Measurements from ENCODE around the gene EFL1.

DNA sequence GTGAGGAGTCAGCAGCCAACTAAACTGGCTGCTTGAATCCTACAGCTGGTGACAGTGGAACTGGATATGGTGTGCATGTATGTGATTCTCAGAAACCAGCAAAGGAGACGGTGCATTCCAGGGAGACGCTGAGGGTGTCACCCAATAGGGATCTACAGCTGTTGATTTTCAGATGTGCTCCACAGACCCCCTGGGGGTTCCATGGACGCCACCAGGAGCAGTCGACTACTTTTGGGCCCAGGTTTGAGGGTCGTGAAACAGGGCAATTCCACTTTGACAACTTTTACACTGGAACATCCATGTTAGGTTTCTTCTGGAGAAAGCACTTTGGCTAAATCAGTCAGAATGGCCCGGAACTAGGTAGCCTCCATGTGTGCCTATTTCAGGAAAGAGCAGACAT lies 145.2 kb downstream of the EFL1 start:
- TF ChIP-seq CTCF (IDR thresholded peaks at IDR 0.05; ENCODE audit: poor library complexity, severe bottlenecking) (no peak), TAF1 (IDR thresholded peaks at IDR 0.05; ENCODE audit: low read depth) (no peak)
